Panc1 (cell line): Measurements from ENCODE around the gene ZNF175. TPM values are rescaled to one million over a fixed set of nuclear protein-coding genes. Genes with fewer than 3 reads are reported as not detected.

ENCODE experiments used
- ATAC-seq: fragments of 200-7000 bp; cut with Tn5 transposase; 2 replicates; pipeline ENCODE4 v1.9.1; 2020; ENCODE audit warnings: mild to moderate bottlenecking, moderate library complexity
- BruUV-seq: library from RNA; stranded (reverse); fragments of 400-500 nt; replicated peaks from 2 replicates; lab custom pipeline; 2021; lab: Mats Ljungman, UMichigan
- CTCF ChIA-PET: fragments of 300-600 bp; sonication (Branson Sonifier 250); formaldehyde crosslinking; loops from one replicate; lab custom pipeline; 2022; ENCODE audit warnings: antibody characterized with exemption; lab: Charles Lee
- POLR2A ChIA-PET: fragments of 300-600 bp; sonication (Branson Sonifier 250); formaldehyde crosslinking; loops from one replicate; lab custom pipeline; 2022; ENCODE audit warnings: antibody characterized with exemption; lab: Charles Lee
- DNase-seq: peaks from one replicate; pipeline ENCODE4 v3.0.0-alpha.2; 2010; ENCODE audit warnings: low read depth, low spot score
- H3K27ac ChIP-seq: 2 replicates; pipeline ENCODE4 v1.5.1; 2011; ENCODE audit warnings: mild to moderate bottlenecking, low read length, inconsistent platforms
- H3K27me3 ChIP-seq: fragments of 200-500 bp; sonication (Bioruptor generic); 2 replicates; pipeline ENCODE4 v1.6.0; 2014; ENCODE audit warnings: low read length, inconsistent platforms; ENCODE audit not compliant: control insufficient read depth, insufficient read depth
- H3K36me3 ChIP-seq: fragments of 200-500 bp; sonication (Bioruptor generic); 2 replicates; pipeline ENCODE4 v1.5.1; 2014; ENCODE audit warnings: inconsistent platforms, mild to moderate bottlenecking, low read length, moderate library complexity; ENCODE audit not compliant: control insufficient read depth, insufficient read depth
- H3K4me1 ChIP-seq: 2 replicates; pipeline ENCODE4 v1.5.1; 2011; ENCODE audit warnings: inconsistent platforms, mild to moderate bottlenecking, low read length, moderate library complexity; ENCODE audit not compliant: control insufficient read depth, insufficient read depth
- H3K4me3 ChIP-seq, 2 experiments: 2 replicates each; pipeline ENCODE4 v1.5.1; 2011 to 2012; ENCODE audit warnings: low read depth in 2 of 2, low read length in 2 of 2, mild to moderate bottlenecking in 2 of 2, inconsistent platforms in 1 of 2, moderate library complexity in 1 of 2
- H3K9me3 ChIP-seq: fragments of 200-500 bp; sonication (Bioruptor generic); 2 replicates; pipeline ENCODE4 v1.5.1; 2014; ENCODE audit warnings: low read depth, mild to moderate bottlenecking, inconsistent platforms, low read length, moderate library complexity; ENCODE audit not compliant: control insufficient read depth, insufficient read depth
- CTCF ChIP-seq: fragments of 450-650 bp; IDR thresholded peaks from 2 replicates; pipeline ENCODE4 v1.5.1; 2017; ENCODE audit warnings: mild to moderate bottlenecking
- POLR2AphosphoS5 ChIP-seq: IDR thresholded peaks from 2 replicates; pipeline ENCODE4 v1.6.1; 2012; ENCODE audit warnings: mild to moderate bottlenecking, low read depth, low read length, moderate library complexity
- REST ChIP-seq, 2 experiments: IDR thresholded peaks; 2 replicates each; pipeline ENCODE4 v1.6.1; 2011 to 2012; ENCODE audit warnings: low read depth in 2 of 2, control low read depth in 1 of 2, low read length in 1 of 2, mild to moderate bottlenecking in 1 of 2, moderate library complexity in 1 of 2; ENCODE audit not compliant: insufficient read depth in 1 of 2
- SIN3A ChIP-seq: IDR thresholded peaks from 2 replicates; pipeline ENCODE4 v1.6.1; 2012; ENCODE audit warnings: low read depth, mild to moderate bottlenecking, low read length, moderate library complexity, borderline replicate concordance; ENCODE audit not compliant: insufficient read depth
- TCF7L2 ChIP-seq: IDR thresholded peaks from 2 replicates; pipeline ENCODE4 v1.6.1; 2011; ENCODE audit warnings: mild to moderate bottlenecking, low read depth, low read length, inconsistent platforms
- in situ Hi-C: cut with HindIII; loops from 2 replicates; pipeline ENCODE4 v1.10.0; 2016; ENCODE audit warnings: low sequenced_read_pairs, low pct_unique_long_range_greater_than_20kb
- intact Hi-C: fragments of 100-400 bp; cut with micrococcal nuclease; formaldehyde crosslinking; loops from one replicate; pipeline ENCODE4 v1.10.0; 2022; ENCODE audit not compliant: unreplicated experiment
- total RNA-seq: library from RNA; stranded (reverse); gene quantifications from one replicate; pipeline ENCODE4 v1.2.1, GENCODE V29; 2021; ENCODE audit not compliant: unreplicated experiment

Gene ZNF175
- total RNA-seq, 1 experiment from 2014 or later, result 7.3 TPM

- POLR2A ChIA-PET, result no interaction called here
- no peak overlapping the region for H3K27ac ChIP-seq
- intact Hi-C loops, result no loop called here
- BruUV-seq, result no TSS peak
- H3K4me3 ChIP-seq, result no peak overlapping the region
- in situ Hi-C loops, result no loop called here
- no peak for DNase-seq
- ATAC-seq, result no peak
- CTCF ChIA-PET, result interaction anchor here (0.7 kb wide), 1 partner anchor 184 kb away, joined by 5 read pairs; no protein-coding TSS in a partner anchor
- H3K4me1 ChIP-seq, result no peaks in the 10 kb centered on the region
- 0 out of 2 replicates have a peak, but pooled peaks cover 2% of the 10 kb centered on the region for H3K27me3 ChIP-seq
- H3K36me3 ChIP-seq, result no peaks in the 10 kb centered on the region
- TF ChIP-seq CTCF, result no peak
- no peak for TF ChIP-seq POLR2AphosphoS5
- no peak for TF ChIP-seq TCF7L2
- no peak; a peak in 1 of 4 replicates for TF ChIP-seq REST (IDR thresholded peaks at IDR 0.05; ENCODE audit: insufficient read depth in 1 of 2, low read depth in 2 of 2, low read length in 1 of 2)
- TF ChIP-seq SIN3A, result no peak
- H3K9me3 ChIP-seq, result no peaks in the 10 kb centered on the region
Measured at GRCh38 chr19:51551673-51552432, 19.2 kb upstream of the ZNF175 start.

GRCh38 chr19:51552608-51552995 lies 18.5 kb upstream of the ZNF175 start:
- intact Hi-C loops (no loop called here), in situ Hi-C loops (no loop called here)
- DNase-seq, result no peak
- ATAC-seq, result no peak
- CTCF ChIA-PET, result interaction anchor here (0.7 kb wide), 1 partner anchor 185 kb away, joined by 5 read pairs; no protein-coding TSS in a partner anchor
- Histone ChIP-seq H3K27ac (no peak overlapping the region), H3K4me3 (no peak overlapping the region), H3K36me3 (no peaks in the 10 kb centered on the region), H3K9me3 (no peaks in the 10 kb centered on the region), H3K4me1 (no peaks in the 10 kb centered on the region), H3K27me3 (0 out of 2 replicates have a peak, but pooled peaks cover under 1% of the 10 kb centered on the region)
- POLR2A ChIA-PET, result no interaction called here
- TF ChIP-seq POLR2AphosphoS5, result no peak
- TF ChIP-seq TCF7L2, result no peak
- TF ChIP-seq CTCF, result no peak
- no peak for TF ChIP-seq REST (IDR thresholded peaks at IDR 0.05; ENCODE audit: insufficient read depth in 1 of 2, low read depth in 2 of 2, low read length in 1 of 2)
- no peak for TF ChIP-seq SIN3A
- no TSS peak for BruUV-seq
